GM12878 (cell line): ENCODE data around the gene G2E3. TPM values are rescaled to one million over a fixed set of nuclear protein-coding genes. Genes with fewer than 3 reads are reported as not detected.
A peak's percentile ranks its signal among the peaks of the same experiment; 100 is the strongest.

Source experiments
- ATAC-seq: fragments of 200-7000 bp; cut with Tn5 transposase; 3 replicates; pipeline ENCODE4 v1.9.1; 2020; ENCODE audit warnings: mild to moderate bottlenecking, moderate library complexity
- BruUV-seq: library from RNA; stranded (reverse); fragments of 400-500 nt; replicated peaks from 2 replicates; lab custom pipeline; 2021; lab: Mats Ljungman, UMichigan
- CTCF ChIA-PET: fragments of 300-600 bp; sonication (Branson Sonifier 250); formaldehyde crosslinking; extraction: SDS; loops from one replicate; lab custom pipeline; 2021; ENCODE audit warnings: inconsistent platforms; lab: Yijun Ruan, JAX
- POLR2A ChIA-PET: fragments of 350-600 bp; formaldehyde crosslinking; extraction: SDS; loops from one replicate; lab custom pipeline; 2021; ENCODE audit warnings: inconsistent platforms; lab: Charles Lee
- RAD21 ChIA-PET: fragments of 300-600 bp; sonication (Branson Sonifier 250); formaldehyde crosslinking; loops from one replicate; lab custom pipeline; 2023; ENCODE audit warnings: antibody characterized with exemption; ENCODE audit not compliant: unreplicated experiment; lab: Charles Lee
- SMC1A ChIA-PET: fragments of 300-600 bp; sonication (Branson Sonifier 250); formaldehyde crosslinking; loops from one replicate; lab custom pipeline; 2023; ENCODE audit not compliant: unreplicated experiment, uncharacterized antibody; lab: Charles Lee
- DNase-seq: peaks from one replicate; pipeline ENCODE4 v3.0.0-alpha.2; 2011; ENCODE audit warnings: low read depth, low spot score
- FAIRE-seq: peaks from 3 replicates; lab custom pipeline; 2011; peaks lifted over from hg19 to GRCh38; lab: Jason Lieb, UNC
- H2AFZ ChIP-seq: 2 replicates; pipeline ENCODE4 v1.6.0; 2011; ENCODE audit warnings: low read depth, low read length, control low read depth; ENCODE audit not compliant: control insufficient read depth
- H3K27ac ChIP-seq: 2 replicates; pipeline ENCODE4 v1.5.1; 2011; ENCODE audit warnings: control low read depth; ENCODE audit not compliant: control insufficient read depth, insufficient read depth
- H3K27me3 ChIP-seq, 2 experiments: replicated peaks in 1 of 2; 2 replicates each; pipeline versions ENCODE4 v1.6.0 to v1.6.1; 2011; ENCODE audit warnings: low read length in 1 of 2; ENCODE audit not compliant: control insufficient read depth in 2 of 2, insufficient read depth in 2 of 2
- H3K36me3 ChIP-seq, 2 experiments: 2 replicates each; pipeline ENCODE4 v1.5.1; 2011; ENCODE audit warnings: low read length in 1 of 2; ENCODE audit not compliant: control insufficient read depth in 2 of 2, insufficient read depth in 2 of 2
- H3K4me1 ChIP-seq: 2 replicates; pipeline ENCODE4 v1.6.1; 2011; ENCODE audit warnings: mild to moderate bottlenecking, low read length, moderate library complexity, mixed read lengths; ENCODE audit not compliant: control insufficient read depth, insufficient read depth
- H3K4me2 ChIP-seq: 2 replicates; pipeline ENCODE4 v1.6.0; 2011; ENCODE audit warnings: control low read depth; ENCODE audit not compliant: control insufficient read depth, insufficient read depth
- H3K4me3 ChIP-seq: fragments of 200-600 bp; sonication (generic); 2 replicates; pipeline ENCODE4 v1.5.1; 2016
- H3K79me2 ChIP-seq: 2 replicates; pipeline ENCODE4 v1.6.0; 2011; ENCODE audit warnings: low read length; ENCODE audit not compliant: control insufficient read depth, insufficient read depth
- H3K9ac ChIP-seq: 2 replicates; pipeline ENCODE4 v1.8.0; 2011; ENCODE audit warnings: low read length, control low read depth, mixed read lengths; ENCODE audit not compliant: control insufficient read depth, insufficient read depth
- H3K9me3 ChIP-seq: replicated peaks from 3 replicates; pipeline ENCODE4 v1.5.1; 2011; ENCODE audit warnings: mild to moderate bottlenecking, low read length; ENCODE audit not compliant: control insufficient read depth, insufficient read depth
- H4K20me1 ChIP-seq: 2 replicates; pipeline ENCODE4 v1.6.0; 2011; ENCODE audit not compliant: control insufficient read depth, insufficient read depth
- BMI1 ChIP-seq: fragments of 450-650 bp; IDR thresholded peaks from 2 replicates; pipeline ENCODE4 v1.6.1; 2016; ENCODE audit warnings: mild to moderate bottlenecking, moderate library complexity, borderline replicate concordance
- ETV6 ChIP-seq, 2 experiments: fragments of 450-650 bp in 1 of 2; IDR thresholded peaks in 1 of 2; conservative IDR thresholded peaks in 1 of 2; 2 replicates each; pipeline ENCODE4 v1.6.1; 2014; ENCODE audit warnings: antibody characterized with exemption in 1 of 2, borderline replicate concordance in 1 of 2, low read depth in 1 of 2, mild to moderate bottlenecking in 1 of 2, moderate library complexity in 1 of 2
- FOS ChIP-seq: IDR thresholded peaks from 3 replicates; pipeline ENCODE4 v1.6.1; 2011; ENCODE audit warnings: borderline replicate concordance; ENCODE audit not compliant: insufficient read length; ENCODE audit errors: extremely low read depth
- JUND ChIP-seq: IDR thresholded peaks from 2 replicates; pipeline ENCODE4 v1.6.1; 2012; ENCODE audit warnings: low read depth, mild to moderate bottlenecking, low read length, improper control_type of control experiment, moderate library complexity
- KAT2A ChIP-seq: conservative IDR thresholded peaks from 2 replicates; pipeline ENCODE4 v1.6.1; 2011; ENCODE audit warnings: low read depth, low read length; ENCODE audit not compliant: control insufficient read depth
- NFYB ChIP-seq: IDR thresholded peaks from 2 replicates; pipeline ENCODE4 v1.6.1; 2011; ENCODE audit warnings: low read depth, mild to moderate bottlenecking, low read length, improper control_type of control experiment, moderate library complexity; ENCODE audit not compliant: insufficient read depth
- RELA ChIP-seq: fragments of 450-650 bp; IDR thresholded peaks from 2 replicates; pipeline ENCODE4 v1.8.0; 2014; ENCODE audit warnings: borderline replicate concordance; ENCODE audit not compliant: partially characterized antibody
- SIN3A ChIP-seq: IDR thresholded peaks from 2 replicates; pipeline ENCODE4 v1.6.1; 2012; ENCODE audit warnings: low read depth, low read length, improper control_type of control experiment
- SP1 ChIP-seq: IDR thresholded peaks from one replicate; pipeline ENCODE4 v1.6.1; 2011; ENCODE audit warnings: low read depth, low read length
- SPI1 ChIP-seq: IDR thresholded peaks from 2 replicates; pipeline ENCODE4 v1.6.1; 2011; ENCODE audit warnings: low read depth, mild to moderate bottlenecking, low read length, moderate library complexity, borderline replicate concordance; ENCODE audit not compliant: insufficient read depth
- ZNF24 ChIP-seq: fragments of 450-650 bp; IDR thresholded peaks from 2 replicates; pipeline ENCODE4 v1.6.1; 2017; ENCODE audit warnings: antibody characterized with exemption, mild to moderate bottlenecking
- WGBS: methylation state at CpG from one replicate; pipeline ENCODE4 v1.1.6; 2016; ENCODE audit warnings: low lambda C conversion rate; ENCODE audit not compliant: insufficient replicate concordance, insufficient coverage; ENCODE audit errors: missing lambda C conversion rate; 5-methylcytosine and 5-hydroxymethylcytosine counted together
- in situ Hi-C: fragments of 300-500 bp; cut with MboI; formaldehyde crosslinking; loops from 9 replicates; pipeline ENCODE4 v1.14.3; 2018; ENCODE audit warnings: mixed read lengths
- intact Hi-C: fragments of 100-400 bp; cut with micrococcal nuclease; formaldehyde crosslinking; loops from one replicate; pipeline ENCODE4 v1.14.2; 2022; ENCODE audit not compliant: unreplicated experiment
- polyA plus RNA-seq, 11 experiments: library from polyadenylated mRNA; depleted of rRNA in 4 of 11; unstranded in 6 of 11; stranded (reverse) in 5 of 11; fragments of >200 nt; fragmentation: Nextera tagmentation in 4 of 11; fragmentation: Illumina TruSeq in 1 of 11; extraction: Ambion mirVana in 4 of 11; extraction: Trizol in 1 of 11; gene quantifications; 1 replicate in 1 of 11; 2 replicates in 10 of 11; pipeline versions ENCODE4 v1.2.1 to v1.2.3, GENCODE V29; 2011 to 2016; ENCODE audit warnings: inconsistent platforms in 2 of 11, missing spikeins in 2 of 11, low read depth in 1 of 11
- total RNA-seq, 4 experiments: library from RNA; depleted of rRNA in 3 of 4; stranded (reverse); fragments of >200 nt in 3 of 4; fragmentation: Illumina TruSeq in 1 of 4; extraction: Trizol in 1 of 4; gene quantifications; 2 replicates each; pipeline versions ENCODE4 v1.2.1 to v1.2.3, GENCODE V29; 2013 to 2021
- TF ChIP-seq, protein P1 (sequence below): fragments of 450-650 bp; IDR thresholded peaks from 2 replicates; pipeline ENCODE4 v1.6.1; 2017; ENCODE audit warnings: mild to moderate bottlenecking

G2E3 gene
- total and polyA plus RNA-seq, 10 of the 15 experiments (the other 5 are each of a cell fraction or from before 2014, with no cell fraction given), result 10.0 to 38.0 (median 21.1) TPM

DNA sequence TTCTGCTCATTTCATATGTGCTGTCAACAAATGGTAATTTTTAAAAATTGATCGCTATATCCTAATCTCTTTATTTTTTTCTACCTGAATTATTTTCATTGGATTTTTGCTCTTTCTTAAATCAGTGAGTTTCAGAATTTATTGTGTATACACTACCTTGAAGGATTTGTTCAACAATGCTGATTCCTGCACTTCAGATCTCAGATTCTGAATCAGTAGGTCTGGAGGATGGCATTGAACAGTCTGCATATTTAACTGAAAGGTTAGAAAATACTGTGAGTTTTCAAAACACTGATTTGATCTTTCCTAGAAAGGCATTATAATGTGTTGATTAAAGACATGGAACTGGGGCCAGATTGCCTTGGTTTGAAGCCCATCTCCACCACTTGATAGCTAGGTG, 1.6 kb downstream of the G2E3 start:
- H3K4me3 ChIP-seq, result peak overlapping the region; percentile 94
- POLR2A ChIA-PET, result interaction anchor here (1.0 kb wide), 1 partner anchor 62 kb away, joined by 3 read pairs; the partner anchor contains the start of gene SCFD1
- H4K20me1 ChIP-seq, result no peaks in the 10 kb centered on the region
- H3K27ac ChIP-seq, result 0 out of 2 replicates have a peak overlapping the region, but pooled peaks have one; percentile 24
- ATAC-seq (no peak), FAIRE-seq (peak; percentile 57), DNase-seq (no peak)
- H3K27me3 ChIP-seq, result no peaks in the 10 kb centered on the region
- H3K9me3 ChIP-seq, result peaks cover 2% of the 10 kb centered on the region; the same call in 2 of the 3 replicates
- 62% methylated on average over 1 of the region's 1 CpG for WGBS
- BruUV-seq, result no TSS peak
- RAD21 ChIA-PET, result interaction anchor here (0.6 kb wide), 1 partner anchor 693 kb away, joined by 5 read pairs; no protein-coding TSS in a partner anchor
- CTCF ChIA-PET, result interaction anchor here (0.5 to 1.4 kb wide), 2 partner anchors 15 to 51 kb away, joined by 3 to 4 read pairs; no protein-coding TSS in a partner anchor
- H3K79me2 ChIP-seq, result peaks cover 64% of the 10 kb centered on the region
- H3K9ac ChIP-seq, result peak overlapping the region; percentile 29; the same call in 1 of the 2 replicates
- intact Hi-C loops (no loop called here), in situ Hi-C loops (no loop called here)
- no peak overlapping the region for H2AFZ ChIP-seq
- no peaks in the 10 kb centered on the region for H3K36me3 ChIP-seq
- TF ChIP-seq SPI1 (no peak), ZNF24 (no peak), RELA (no peak), ETV6 (conservative IDR thresholded peaks at IDR 0.05 in 1 of 2, IDR thresholded peaks at IDR 0.05 in 1 of 2; ENCODE audit: borderline replicate concordance in 1 of 2, low read depth in 1 of 2) (no peak)
- SMC1A ChIA-PET, result interaction anchor here (1.0 to 2.1 kb wide), 2 partner anchors 51 to 355 kb away, joined by 3 to 6 read pairs; no protein-coding TSS in a partner anchor
- H3K4me1 ChIP-seq, result no peaks in the 10 kb centered on the region
- H3K4me2 ChIP-seq, result peak overlapping the region; percentile 66

DNA sequence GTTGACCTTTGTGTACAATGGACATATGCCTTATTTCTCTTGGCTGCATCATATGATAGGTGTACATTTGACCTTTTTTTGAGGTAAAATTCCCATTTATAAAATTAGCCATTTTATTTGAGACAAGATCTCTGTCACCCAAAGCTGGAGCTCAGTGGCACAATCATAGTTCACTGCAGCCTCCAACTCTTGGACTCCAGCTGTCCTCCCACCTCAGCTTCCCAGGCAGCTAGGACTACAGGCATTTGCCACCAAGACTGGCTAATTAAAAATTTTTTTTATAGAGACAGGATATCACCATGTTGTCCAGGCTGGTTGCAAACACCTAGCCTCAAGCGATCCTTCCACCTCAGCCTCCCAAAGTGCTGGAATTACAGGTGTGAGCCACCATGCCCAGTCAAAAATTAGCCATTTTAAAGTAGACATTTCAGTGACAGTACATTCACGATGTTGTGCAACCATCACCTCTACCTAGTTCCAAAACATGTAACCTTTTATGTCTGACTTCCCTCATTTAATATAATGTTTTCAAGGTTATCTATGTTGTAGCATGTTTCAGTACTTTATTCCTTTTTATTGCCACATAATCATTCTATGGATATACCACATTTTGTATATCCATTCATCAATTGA, 5.4 kb downstream of the G2E3 start:
- Histone ChIP-seq H2AFZ (no peak overlapping the region), H3K36me3 (no peaks in the 10 kb centered on the region), H3K27ac (no peak overlapping the region), H3K4me1 (no peaks in the 10 kb centered on the region), H3K4me2 (no peak overlapping the region), H3K9ac (no peak overlapping the region), H3K4me3 (no peak overlapping the region), H4K20me1 (no peaks in the 10 kb centered on the region), H3K9me3 (peaks cover 2% of the 10 kb centered on the region; the same call in 2 of the 3 replicates), H3K27me3 (no peaks in the 10 kb centered on the region), H3K79me2 (peaks cover 96% of the 10 kb centered on the region)
- 67% methylated on average over 2 of the region's 2 CpGs for WGBS
- no peak for FAIRE-seq
- CTCF ChIA-PET, result interaction anchor here (0.9 to 2.5 kb wide), 3 partner anchors 9 to 19 kb away, joined by 3 to 7 read pairs (median 3); no protein-coding TSS in a partner anchor
- POLR2A ChIA-PET, result no interaction called here
- BruUV-seq, result no TSS peak
- RAD21 ChIA-PET, result no interaction called here
- SMC1A ChIA-PET, result interaction anchor here (0.8 kb wide), 1 partner anchor 792 kb away, joined by 3 read pairs; no protein-coding TSS in a partner anchor
- in situ Hi-C loops, result no loop called here
- no peak for DNase-seq
- ATAC-seq, result no peak
- intact Hi-C loops, result no loop called here
- TF ChIP-seq SP1 (no peak), BMI1 (no peak), NFYB (no peak), KAT2A (no peak), JUND (no peak), SIN3A (no peak), FOS (no peak)
- TF ChIP-seq, protein P1, sequence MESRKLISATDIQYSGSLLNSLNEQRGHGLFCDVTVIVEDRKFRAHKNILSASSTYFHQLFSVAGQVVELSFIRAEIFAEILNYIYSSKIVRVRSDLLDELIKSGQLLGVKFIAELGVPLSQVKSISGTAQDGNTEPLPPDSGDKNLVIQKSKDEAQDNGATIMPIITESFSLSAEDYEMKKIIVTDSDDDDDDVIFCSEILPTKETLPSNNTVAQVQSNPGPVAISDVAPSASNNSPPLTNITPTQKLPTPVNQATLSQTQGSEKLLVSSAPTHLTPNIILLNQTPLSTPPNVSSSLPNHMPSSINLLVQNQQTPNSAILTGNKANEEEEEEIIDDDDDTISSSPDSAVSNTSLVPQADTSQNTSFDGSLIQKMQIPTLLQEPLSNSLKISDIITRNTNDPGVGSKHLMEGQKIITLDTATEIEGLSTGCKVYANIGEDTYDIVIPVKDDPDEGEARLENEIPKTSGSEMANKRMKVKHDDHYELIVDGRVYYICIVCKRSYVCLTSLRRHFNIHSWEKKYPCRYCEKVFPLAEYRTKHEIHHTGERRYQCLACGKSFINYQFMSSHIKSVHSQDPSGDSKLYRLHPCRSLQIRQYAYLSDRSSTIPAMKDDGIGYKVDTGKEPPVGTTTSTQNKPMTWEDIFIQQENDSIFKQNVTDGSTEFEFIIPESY, result no peak
